IPS-NIHi7 (cell line): ENCODE results near the gene IKZF4.
"Not testable (repeated sequence)": the region's sequence is repeated elsewhere in the genome, so short reads cannot be mapped to it uniquely, and the experiment has no call there.

Experiments used
- DNase-seq: peaks from one replicate; pipeline ENCODE4 v3.0.0; 2012; ENCODE audit warnings: mixed read lengths; ENCODE audit errors: extremely low spot score

Gene IKZF4

DNA sequence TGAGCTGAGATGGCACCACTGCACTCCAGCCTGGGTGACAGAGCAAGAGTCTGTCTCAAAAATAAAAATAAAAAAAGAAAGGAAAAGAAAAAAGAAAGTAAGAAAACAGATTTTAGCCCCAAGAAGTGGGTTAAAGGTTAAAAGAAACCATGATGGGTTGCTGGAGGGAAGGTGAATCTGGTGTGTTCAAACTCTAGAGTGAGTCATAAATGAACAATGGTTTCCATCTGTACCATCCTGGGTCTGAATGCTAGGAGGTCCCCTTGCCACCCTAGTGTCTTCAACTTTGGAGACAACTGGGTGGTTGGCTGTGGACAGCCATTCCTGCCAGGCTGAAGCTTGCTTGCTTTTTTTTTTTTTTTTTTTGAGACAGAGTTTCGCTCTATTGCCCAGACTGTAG is 19.3 kb downstream of the IKZF4 start:
- DNase-seq, result no peak

DNA sequence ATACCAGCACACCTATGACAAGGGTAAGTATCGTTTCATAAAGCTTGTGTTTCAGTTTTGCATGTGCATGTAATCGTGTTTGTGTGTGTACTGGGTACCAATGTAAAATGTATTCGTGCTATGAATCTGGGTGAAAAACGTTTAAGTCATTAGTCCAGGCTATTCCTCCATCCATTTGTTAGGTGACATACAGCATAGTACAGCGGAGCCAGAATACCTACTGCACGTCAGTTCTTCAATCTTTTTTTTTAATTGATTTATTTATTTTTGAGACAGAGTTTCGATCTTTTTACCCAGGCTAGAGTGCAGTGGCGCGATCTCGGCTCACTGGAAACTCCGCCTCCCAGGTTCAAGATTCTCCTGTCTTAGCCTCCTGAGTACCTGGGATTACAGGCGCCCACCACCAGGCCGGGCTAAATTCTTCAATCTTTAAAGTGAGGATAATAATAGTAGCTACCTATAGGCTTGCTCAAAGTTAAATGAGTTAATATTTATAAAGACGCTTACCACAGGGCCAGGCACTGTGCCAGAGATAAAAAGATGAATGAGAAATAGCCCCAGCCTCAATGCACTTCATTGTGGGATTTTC is 20.2 kb downstream of the IKZF4 start:
- DNase-seq, result no peak

DNA sequence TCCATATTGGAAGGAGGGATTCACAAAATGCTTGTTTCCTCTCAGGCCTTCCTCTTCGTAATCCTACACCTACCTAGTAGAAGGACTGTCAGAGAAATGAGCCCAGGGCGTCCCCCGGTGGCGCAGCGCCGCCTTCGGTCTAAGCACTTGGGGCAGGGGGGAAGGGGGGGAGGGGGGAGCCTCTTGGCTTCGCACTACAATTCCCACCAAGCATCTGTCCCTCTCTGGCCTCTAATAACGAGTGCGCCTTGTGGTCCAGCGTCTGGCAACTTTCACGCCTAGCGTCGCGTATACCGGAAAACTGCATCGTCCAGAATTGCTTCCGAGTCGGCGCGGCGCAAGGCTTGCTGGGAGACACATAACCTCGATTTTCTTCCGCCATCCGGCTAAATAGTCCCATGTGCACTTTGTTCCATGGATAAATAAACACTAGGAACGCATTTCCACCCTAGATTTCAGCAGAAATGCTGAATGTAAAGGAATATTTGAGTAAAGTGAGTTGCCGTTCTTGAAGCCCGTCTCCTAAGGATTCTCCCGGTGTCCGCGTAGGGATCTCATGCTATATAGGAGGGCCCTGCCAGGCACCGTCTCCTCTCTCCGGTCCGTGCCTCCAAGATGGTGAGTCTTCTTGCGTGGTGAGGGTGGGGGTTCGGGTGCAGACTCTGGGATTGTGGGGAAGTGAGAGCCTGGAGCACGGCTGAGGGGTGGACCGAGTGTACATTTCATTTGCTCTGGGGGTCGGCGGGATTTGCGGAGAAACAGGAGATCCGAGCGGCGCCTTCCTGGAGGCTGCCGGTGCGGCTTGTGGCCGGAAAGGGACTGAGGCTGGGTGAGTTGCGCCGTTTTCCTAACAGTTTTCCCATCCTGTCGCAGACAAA is 20.9 kb downstream of the IKZF4 start, which contains the start of gene RPS26:
Gene RPS26, plus strand, starts transcription at position 367 of the 878 bp plus-strand sequence. Its CDS starts 249 bp downstream, at position 616.
- DNase-seq, result peak; percentile 91

DNA sequence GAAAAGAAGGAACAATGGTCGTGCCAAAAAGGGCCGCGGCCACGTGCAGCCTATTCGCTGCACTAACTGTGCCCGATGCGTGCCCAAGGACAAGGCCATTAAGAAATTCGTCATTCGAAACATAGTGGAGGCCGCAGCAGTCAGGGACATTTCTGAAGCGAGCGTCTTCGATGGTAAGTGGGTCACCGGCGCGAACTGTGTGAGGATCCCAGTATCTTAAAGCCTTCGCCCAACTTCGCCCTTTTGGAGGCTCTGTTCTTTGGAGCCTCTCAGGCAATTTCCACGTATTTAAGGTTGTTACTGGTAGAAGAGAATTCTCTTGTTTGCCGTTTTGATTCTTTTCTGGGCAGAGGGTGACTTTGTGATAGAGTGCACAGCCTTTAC is 21.6 kb downstream of the IKZF4 start:
- DNase-seq, result not testable (repeated sequence)

DNA sequence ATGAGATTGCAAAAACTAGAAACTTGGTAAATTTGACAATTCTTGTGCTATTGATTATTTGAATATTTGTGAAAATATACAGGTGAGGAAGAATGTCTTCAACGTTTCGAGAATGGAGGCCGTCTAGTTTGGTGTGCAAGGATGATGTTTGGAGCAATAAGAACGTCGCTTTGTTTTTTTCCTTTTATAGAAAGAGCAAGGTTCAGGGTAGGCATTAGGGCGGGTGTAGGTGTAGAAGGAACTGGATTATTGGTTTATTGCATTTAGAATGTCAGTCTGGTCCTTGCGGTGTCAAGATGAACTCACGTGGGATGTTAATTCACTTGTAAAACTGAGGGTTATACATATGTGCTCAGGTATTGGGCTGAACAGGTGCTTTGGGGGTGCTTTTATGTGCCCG is 22.0 kb downstream of the IKZF4 start:
- no peak for DNase-seq

DNA sequence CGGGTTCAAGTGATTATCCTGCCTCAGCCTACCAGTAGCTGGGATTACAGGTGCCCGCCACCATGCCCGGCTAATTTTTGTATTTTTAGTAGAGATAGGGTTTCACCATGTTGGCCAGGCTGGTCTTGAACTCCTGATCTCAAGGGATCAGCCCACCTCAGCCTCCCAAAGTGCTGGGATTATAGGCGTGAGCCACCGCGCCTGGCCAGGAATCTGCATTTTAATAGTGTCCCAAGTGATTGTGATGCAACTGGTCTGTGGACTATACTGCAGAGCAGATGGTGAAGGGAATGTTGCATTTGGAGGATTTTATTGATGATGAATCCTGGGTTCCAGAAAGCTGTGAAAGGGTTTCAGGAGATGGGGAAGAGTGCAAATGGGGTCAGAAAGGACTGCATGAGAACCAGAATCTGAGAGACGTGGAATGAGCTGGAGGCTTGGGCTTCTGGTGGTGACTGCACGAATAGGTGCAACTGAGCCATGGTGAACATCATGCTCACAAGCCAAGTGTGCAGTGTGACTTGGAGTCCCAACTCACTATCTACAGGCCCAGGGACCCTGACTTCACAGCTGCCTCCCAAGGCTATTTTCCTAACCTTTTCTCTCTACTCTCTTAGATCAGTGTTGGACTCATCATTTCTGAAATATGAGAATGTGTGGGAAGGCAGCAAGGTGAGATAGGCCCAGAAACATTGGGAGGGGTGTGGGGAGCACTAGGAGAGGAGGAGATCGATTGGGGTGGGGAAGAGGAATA is 25.4 kb downstream of the IKZF4 start:
- DNase-seq, result no peak

DNA sequence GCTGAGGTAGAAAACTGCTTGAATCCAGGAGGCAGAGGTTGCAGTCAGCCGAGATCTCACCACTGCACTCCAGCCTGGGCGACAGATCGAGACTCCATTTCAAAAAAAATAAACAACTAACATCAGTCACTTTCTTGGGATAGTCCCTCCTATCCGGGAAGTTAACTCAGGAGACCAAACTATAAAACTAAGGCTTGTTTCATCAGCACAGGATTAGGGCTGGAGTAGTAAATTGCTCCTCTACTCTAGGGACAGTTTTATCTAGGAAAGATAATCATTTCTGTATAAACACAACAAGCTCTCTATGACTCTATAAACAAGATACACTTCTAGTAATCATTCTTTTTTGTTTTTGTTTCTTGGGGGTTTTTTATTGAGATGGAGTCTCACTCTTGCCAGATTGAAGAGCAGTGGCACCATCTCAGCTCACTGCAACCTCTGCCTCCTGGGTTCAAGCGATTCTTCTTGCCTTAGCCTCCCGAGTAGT is 32.6 kb downstream of the IKZF4 start:
- DNase-seq, result no peak

DNA sequence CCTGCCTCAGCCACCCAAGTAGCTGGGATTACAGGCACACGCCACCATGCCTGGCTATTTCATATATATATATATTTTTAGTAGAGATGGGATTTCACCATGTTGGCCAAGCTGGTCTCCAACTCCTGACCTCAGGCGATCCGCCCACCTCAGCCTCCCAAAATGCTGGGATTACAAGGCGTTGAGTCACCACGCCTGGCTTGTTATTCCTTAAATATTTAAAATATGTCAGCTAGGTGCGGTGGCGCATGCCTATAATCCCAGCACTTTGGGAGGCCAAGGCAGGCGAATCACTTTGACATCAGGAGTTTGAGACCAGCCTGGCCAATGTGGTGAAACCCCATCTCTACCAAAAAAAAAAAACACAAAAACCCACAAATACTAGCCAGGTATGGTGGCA is 39.1 kb downstream of the IKZF4 start:
- not testable (repeated sequence) for DNase-seq

DNA sequence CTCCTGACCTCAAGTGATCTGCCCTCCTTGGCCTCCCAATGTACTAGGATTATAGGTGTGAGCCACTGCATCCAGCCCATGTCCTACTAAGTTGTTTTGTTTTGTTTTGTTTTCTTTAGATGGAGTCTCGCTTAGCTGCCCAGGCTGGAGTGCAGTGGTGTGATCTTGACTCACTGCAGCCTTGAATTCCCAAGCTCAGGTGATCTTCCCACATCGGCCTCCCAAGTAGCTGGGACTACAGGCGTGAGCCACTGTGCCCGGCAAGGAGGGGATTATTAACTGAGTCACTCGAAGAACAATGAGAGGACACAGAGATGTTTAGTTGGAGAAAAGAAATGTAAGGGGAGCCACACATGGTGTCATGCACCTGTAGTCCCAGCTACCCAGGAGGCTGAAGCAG is 41.1 kb downstream of the IKZF4 start:
- DNase-seq, result no peak

DNA sequence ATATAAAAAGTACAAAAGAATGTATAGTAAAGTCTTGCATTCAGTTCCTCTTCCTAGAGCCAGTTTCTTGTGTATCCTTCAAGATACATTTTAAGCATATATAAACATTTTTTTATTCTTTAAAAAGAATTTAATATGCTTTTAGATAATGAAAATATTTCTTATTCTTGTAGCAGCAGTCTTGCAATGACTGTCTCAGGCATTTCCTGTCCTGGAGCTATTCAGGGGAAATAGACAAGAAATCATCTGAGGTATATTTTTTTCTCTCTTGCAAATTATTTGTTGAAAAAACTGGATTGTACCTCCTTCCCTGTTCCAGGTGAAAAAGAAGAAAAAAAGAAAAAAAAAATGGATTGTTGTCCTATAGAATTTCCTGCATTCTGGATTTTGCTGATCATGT is 42.2 kb downstream of the IKZF4 start:
- DNase-seq, result no peak

DNA sequence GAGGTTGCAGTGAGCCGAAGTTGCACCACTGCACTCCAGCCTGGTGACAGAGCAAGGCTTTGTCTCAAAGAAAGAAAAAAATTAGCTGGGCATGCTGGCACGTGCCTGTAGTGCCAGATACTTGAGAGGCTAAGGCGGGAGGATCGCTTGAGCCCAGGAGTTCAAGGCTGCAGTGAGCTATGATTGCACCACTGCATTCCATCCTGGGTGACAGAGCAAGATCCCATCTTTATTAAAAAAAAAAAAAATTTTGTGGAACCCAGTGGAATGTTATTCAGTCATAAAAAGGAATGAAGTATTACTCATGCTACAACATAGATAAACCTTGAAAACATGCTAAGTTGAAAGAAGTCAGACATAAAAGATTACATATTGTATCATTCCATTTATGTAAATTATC is 50.8 kb downstream of the IKZF4 start:
- DNase-seq, result no peak

DNA sequence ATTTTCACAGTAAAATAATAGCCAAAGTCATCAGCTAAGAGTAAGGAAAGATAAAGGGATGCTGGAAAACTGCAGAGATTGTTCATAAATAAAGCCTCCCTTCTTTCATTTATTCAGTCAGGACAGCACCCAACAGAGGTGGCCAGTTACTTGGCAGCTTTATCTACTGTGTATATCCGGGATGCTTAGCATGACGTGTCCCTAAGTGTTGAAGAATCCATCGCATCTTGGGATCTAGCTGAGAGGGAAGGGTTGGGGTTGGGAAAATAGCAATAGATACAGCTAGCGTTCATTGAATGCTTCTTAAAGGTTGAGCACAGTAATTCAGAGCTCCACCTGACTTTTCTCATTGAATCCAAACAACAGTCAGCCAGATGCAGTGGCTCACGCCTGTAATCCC is 53.6 kb downstream of the IKZF4 start:
- DNase-seq, result no peak

DNA sequence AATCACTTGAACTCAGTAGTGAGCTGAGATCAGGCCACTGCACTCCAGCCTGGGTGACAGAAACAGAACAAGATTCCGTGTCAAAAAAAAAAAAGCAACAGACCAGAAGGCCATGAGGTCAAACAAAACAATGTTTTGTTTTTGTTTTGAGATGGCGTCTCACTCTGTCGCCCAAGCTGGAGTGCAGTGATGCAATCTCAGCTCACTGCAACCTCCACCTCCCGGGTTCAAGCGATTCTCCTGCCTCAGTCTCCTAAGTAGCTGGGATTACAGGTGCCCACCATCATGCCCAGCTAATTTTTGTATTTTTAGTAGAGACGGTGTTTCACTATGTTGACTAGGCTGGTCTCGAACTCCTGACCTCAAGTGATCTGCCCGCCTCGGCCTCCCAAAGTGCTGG is 57.1 kb downstream of the IKZF4 start:
- not testable (repeated sequence) for DNase-seq

DNA sequence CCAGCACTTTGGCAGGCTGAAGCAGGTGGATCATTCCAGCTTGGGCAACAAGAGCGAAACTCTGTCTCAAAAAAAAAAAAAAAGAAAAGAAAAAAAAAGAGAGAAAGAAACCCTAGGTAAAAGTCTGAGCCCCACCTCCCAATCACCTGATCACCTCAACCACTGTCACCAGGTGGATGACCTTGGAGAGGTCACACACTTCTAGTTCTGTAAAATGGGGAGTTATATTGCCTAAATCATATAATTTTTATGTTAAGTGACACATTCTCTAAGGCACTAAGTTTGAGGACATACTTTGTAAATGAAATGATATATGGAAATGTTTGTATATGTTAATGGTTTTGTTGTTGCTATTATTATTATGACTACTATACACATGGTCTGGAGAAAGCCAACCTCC is 57.6 kb downstream of the IKZF4 start:
- no peak for DNase-seq

DNA sequence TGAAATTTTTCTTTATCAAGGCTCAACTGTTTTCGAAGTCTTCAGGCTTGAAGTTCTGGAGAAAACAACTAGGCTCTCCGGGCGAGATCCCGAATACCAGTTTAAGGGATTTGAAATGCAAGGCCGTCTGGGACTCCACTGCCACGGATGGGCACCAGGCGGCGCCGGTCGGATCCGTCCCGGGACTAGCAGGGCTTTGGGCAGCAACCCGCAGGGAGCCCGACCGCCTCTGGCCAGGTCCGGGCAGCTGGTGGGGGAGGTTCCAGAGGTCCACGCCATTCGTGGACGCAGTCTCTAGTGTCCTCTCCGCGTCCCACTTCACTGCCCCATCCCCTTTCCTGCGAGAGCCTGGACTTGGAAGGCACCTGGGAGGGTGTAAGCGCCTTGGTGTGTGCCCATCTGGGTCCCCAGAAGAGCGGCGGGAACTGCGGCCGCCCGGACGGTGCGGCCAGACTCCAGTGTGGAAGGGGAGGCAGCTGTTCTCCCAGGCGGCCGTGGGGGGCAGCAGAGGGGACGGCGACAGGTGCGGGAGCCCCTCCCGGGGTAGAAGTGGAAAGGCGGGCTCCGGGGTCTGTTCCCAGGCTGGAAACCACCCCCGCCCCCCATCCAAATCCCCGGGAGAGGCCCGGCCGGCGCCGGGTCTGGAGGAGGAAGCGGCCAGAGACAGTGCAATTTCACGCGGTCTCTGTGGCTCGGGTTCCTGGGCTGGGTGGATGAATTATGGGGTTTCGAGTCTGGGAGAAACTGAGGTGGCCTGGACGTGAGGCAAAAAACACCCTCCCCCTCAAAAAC is 58.3 kb downstream of the IKZF4 start:
- DNase-seq, result peak; percentile 88

DNA sequence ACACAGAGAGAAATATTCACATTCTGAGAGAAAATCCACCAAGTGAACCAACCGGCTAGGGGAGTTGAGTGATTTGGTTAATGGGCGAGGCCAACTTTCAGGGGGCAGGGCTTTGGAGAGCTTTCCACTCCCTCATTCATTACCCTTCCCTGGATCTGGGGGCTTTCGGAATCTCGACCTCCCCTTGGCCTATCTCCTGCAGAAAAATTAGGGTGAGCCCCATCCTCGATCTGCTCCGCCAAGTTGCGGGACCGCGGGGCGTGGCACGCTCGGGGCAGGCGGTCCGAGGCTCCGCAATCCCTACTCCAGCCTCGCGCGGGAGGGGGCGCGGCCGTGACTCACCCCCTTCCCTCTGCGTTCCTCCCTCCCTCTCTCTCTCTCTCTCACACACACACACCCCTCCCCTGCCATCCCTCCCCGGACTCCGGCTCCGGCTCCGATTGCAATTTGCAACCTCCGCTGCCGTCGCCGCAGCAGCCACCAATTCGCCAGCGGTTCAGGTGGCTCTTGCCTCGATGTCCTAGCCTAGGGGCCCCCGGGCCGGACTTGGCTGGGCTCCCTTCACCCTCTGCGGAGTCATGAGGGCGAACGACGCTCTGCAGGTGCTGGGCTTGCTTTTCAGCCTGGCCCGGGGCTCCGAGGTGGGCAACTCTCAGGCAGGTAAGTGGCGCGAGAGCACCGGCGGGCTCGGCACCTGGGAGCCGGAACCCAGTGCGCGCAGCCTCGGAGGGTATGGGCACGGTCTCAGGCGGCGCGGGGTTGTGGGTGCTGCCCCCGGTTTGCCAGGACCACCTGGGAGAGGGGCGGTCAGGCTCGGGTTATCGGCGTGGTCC is 59.1 kb downstream of the IKZF4 start, which contains the start of gene ERBB3:
Gene ERBB3, plus strand, starts transcription at position 443 of the 833 bp plus-strand sequence. Its CDS starts 136 bp downstream, at position 579.
- DNase-seq, result peak; percentile 84

DNA sequence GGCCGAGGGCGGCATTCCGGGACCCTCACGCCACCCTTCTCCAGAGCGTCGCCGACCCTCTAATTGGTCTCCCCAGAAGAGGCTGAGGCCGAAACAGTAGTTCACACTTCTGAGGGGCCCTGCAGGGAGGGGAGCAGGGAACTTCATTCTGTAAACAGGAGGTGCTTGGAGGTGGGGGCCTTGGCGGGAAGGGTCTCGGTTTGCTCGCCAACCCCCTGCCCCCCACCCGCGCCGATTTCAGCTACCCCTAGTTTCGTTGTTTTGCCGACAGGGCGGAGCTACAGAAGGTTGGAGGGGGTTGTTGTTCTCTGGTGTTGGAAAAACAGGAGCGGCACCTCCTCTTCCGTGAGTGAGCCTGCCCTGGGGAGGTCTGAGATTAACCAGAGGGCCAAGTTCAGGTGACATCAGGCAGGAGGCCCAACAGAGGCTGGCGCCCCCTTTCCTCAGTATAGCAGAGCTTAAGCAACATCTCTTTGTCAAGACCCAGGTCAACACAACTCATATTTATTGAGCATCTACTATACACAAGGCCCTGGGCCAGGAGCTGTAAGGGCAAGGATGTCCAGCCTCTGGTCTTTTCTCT is 59.8 kb downstream of the IKZF4 start:
- peak; percentile 62 for DNase-seq

DNA sequence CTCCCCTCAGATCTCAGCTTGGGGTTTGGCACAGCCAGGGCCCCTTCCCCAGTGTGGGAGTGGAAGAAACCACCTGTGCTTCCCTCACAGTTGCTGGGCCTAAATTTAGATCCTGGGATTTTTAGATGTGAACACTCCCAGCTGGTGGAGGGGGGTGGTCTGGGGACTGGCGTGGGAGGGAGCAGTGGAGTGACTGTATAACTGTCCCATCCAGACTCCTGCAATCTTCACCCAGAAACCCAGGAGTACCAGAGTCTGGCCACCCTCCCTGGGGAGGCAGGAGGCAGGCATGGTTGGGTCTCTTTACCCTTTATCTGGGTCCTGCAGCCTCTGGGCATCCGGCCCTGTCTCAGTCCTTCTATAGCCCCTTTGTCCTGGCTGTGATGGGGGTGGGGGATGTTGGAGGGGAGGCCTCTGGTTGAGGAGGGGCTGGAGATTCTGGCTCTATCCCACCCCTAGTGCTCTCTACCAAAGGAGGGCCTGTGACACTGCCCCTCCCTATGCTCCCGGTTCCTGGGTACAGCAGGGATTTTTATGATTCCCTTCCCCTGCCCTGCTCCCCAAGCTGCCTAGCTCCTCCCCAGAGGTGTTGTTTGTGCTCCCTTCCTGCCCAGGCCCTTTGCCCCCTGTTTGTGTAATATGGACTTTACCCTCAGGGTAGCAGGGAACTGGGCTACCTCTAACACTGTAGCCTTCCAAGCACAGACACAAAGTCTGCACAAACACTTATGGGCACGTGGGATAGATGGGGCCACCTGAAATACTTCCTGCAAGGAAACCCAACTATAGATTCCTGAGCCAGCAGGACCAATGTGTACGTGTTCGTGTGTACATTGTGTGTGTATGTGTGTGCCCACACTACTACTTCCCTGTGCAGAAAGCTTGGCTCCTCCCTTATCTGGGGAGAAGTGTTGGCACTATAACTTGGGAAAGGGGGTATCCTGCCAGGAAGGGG is 60.8 kb downstream of the IKZF4 start:
- DNase-seq, result no peak

DNA sequence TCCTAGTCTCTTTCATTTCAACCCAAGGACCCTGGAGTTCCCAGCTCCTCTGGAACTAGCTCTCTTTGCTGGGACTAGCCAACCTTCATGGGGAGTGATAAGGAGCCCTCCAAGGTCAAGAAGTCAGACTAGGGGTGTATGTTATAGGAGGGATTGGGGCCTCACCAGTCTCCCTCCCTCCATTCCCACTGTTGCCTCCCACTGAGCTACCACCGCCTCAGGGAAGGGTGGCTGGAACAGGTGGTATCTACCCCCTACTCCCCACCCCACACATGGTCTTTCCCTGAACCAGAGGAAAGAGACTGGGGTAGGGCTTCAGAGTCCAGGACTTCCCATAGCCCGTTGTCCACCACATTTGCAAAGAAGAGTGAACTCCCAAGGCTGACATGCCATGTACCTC is 61.5 kb downstream of the IKZF4 start:
- no peak for DNase-seq
